Stomach (tissue), 4 donors: Measurements from ENCODE around the gene NECTIN3.

Source experiments
- CTCF ChIP-seq, 7 experiments: fragments of 450-650 bp in 4 of 7; fragments of 200-600 bp in 3 of 7; sonication (generic) in 3 of 7; IDR thresholded peaks; one replicate each; pipeline ENCODE4 v1.5.1; 2016 to 2019; ENCODE audit warnings: antibody characterized with exemption in 7 of 7, control low read depth in 2 of 7, mild to moderate bottlenecking in 1 of 7
- EP300 ChIP-seq: sonication (generic); formaldehyde crosslinking; IDR thresholded peaks from one replicate; pipeline ENCODE4 v1.6.1; 2017; ENCODE audit warnings: antibody characterized with exemption
- POLR2A ChIP-seq, 4 donors: fragments of 450-650 bp; IDR thresholded peaks; one replicate each; pipeline ENCODE4 v1.6.1; 2016; ENCODE audit warnings: antibody characterized with exemption in 4 of 4, control low read depth in 2 of 4, mild to moderate bottlenecking in 1 of 4, moderate library complexity in 1 of 4
- POLR2AphosphoS5 ChIP-seq, 3 donors: sonication (generic); formaldehyde crosslinking; IDR thresholded peaks; one replicate each; pipeline ENCODE4 v1.6.1; 2016; ENCODE audit warnings: antibody characterized with exemption in 3 of 3

- TF ChIP-seq CTCF (IDR thresholded peaks at IDR 0.05) (no peak), POLR2A (IDR thresholded peaks at IDR 0.05) (no peak), EP300 (no peak), POLR2AphosphoS5 (IDR thresholded peaks at IDR 0.05) (no peak)
These were observed 35.7 kb upstream of the NECTIN3 start for GRCh38 chr3:111035902-111036301.
